Measurements from ENCODE around the gene ROPN1B.
"Not testable (repeated sequence)": the region's sequence is repeated elsewhere in the genome, so short reads cannot be mapped to it uniquely, and the experiment has no call there.

- TF ChIP-seq CTCF (conservative IDR thresholded peaks at IDR 0.05; ENCODE audit: low read depth in 2 of 2); EZH2 (IDR thresholded peaks at IDR 0.05; ENCODE audit: low read depth, unreplicated experiment); EZH2phosphoT487 (IDR thresholded peaks at IDR 0.05; ENCODE audit: unreplicated experiment): not testable (repeated sequence)
These were observed 27.8 kb downstream of the ROPN1B start for GRCh38 chr3:125996751-125997150.

Data from GM23338 (cell line).